GM19193 (cell line): ENCODE measurements around the gene PABPC1L2B.
"Not testable (repeated sequence)": the region's sequence is repeated elsewhere in the genome, so short reads cannot be mapped to it uniquely, and the experiment has no call there.

Source experiments
- POLR2A ChIP-seq: IDR thresholded peaks from 4 replicates; pipeline ENCODE4 v1.6.1; 2011; ENCODE audit not compliant: insufficient read depth, insufficient read length; ENCODE audit errors: extremely low read depth

PABPC1L2B gene

DNA sequence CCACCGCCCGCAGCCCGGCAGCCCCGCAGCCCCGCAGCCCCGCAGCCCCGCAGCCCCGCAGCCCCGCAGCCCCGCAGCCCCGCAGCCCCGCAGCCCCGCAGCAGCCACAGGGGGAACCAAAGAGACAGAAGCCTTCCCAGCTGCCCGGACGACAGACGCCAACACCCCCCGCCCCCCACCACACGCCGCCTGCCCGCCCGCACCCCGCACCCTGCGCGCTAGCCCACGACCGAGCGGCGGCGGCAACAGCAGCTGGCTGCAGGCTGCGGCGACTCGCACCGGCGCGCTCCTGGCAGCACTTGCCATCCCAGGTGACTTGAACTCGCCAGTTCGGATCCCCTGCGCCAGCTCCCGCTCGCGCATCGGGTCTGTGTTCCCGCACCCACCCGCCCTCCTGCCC is at the start of gene PABPC1L2B:
PABPC1L2B (plus strand) TSS at position 207 of the 400 bp plus-strand sequence. CDS start 704 bp downstream, outside the sequence.
- TF ChIP-seq POLR2A, result not testable (repeated sequence)

DNA sequence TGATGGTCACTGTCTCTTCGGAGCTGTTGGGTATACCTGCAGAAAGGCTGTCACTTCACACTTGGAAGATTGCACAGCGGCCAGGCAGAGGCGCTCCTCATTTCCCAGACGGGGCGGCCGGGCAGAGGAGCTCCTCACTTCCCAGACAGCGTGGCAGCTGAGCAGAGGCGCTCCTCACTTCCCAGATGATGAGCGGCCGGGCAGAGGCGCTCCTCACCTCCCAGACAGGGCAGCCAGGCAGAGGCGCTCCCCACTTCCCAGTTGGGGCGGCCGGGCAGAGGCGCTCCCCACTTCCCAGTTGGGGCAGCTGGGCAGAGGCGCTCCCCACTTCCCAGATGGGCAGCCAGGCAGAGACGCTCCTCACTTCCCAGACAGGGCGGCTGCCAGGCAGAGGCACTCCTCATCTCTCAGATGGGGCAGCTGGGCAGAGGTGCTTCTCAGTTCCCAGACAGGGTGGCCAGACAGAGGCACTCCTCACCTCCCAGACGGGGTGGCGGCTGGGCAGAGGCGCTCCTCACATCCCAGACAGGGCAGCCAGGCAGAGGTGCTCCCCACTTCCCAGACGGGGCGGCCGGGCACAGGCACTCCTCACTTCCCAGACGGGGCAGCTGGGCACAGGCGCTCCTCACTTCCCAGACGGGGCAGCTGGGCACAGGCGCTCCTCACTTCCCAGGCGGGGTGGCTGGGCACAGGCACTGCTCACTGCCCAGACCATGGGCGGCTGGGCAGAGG is 18.8 kb downstream of the PABPC1L2B start:
- TF ChIP-seq POLR2A, result no peak

DNA sequence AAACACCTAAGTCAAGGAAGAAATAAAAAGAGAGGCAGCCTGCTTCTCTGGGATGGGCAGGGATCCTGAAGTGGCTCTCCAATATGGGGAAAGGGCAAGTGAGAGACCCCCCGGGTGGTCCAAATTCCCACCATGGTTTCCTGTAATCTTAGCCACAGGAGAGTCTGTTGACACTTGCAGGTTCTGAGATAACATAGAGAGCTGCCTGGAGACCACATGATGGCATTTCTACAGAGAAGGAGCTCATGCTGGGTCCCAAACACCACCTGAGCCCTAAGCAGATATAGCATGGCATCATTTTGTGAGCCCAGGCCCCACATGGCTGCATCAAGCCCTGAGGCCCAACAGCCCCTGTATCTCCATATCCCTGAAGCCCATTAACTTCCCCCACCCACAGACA is 26.1 kb downstream of the PABPC1L2B start:
- TF ChIP-seq POLR2A, result no peak
